ENCODE results near the gene EVPL.

Gene EVPL

GRCh38 chr17:76027159-76027839 is at the start of gene EVPL:
Gene EVPL, minus strand, starts transcription at chr17:76027306. Its CDS starts 108 bp downstream, at chr17:76027198.
- peak within 1 kb of the TSS; percentile 85 for H3K27ac ChIP-seq
- no peak for TF ChIP-seq CTCF (conservative IDR thresholded peaks at IDR 0.05; ENCODE audit: low read depth)
- ChIA-PET CTCF (interaction anchor here (0.5 to 1.1 kb wide), 2 partner anchors 22 to 246 kb away, joined by 5 to 7 read pairs; no protein-coding TSS in a partner anchor), POLR2A (ENCODE audit: low non-redundant PET) (interaction anchor here (0.6 kb wide), 1 partner anchor 188 kb away, joined by 3 read pairs; no protein-coding TSS in a partner anchor)
- peak; percentile 75 for DNase-seq (ENCODE audit: low spot score)

DNA sequence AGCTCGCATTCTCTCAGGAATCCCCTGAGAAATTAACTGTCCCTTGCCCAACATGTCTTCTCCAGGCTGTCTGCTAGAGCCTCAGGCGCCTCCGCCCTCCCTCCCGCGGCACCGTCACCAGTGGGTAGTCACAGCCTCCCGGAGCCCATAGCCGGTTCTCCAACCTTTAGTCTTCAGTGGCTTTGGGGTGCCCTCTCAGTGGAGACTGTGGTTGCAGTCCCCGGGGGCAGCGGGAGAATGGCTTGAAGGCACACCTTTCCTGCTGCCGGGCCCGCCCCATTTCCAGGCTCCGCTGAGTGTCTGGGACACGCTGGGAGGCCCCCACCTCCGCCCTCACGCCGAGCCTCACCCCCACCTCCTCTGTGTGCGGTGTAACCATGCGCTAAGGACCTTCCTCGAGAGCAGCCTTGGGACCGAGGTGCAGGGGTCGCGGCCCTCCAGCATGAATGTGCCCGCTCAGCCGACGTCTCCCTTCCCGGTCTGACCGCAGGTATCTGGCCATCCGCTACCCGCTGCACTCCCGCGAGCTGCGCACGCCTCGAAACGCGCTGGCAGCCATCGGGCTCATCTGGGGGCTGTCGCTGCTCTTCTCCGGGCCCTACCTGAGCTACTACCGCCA is 49.1 kb upstream of the EVPL start:
- no peak for DNase-seq (ENCODE audit: low spot score)
- CTCF ChIA-PET = interaction anchor here (0.7 kb wide), 1 partner anchor 213 kb away, joined by 3 read pairs; no protein-coding TSS in a partner anchor

DNA sequence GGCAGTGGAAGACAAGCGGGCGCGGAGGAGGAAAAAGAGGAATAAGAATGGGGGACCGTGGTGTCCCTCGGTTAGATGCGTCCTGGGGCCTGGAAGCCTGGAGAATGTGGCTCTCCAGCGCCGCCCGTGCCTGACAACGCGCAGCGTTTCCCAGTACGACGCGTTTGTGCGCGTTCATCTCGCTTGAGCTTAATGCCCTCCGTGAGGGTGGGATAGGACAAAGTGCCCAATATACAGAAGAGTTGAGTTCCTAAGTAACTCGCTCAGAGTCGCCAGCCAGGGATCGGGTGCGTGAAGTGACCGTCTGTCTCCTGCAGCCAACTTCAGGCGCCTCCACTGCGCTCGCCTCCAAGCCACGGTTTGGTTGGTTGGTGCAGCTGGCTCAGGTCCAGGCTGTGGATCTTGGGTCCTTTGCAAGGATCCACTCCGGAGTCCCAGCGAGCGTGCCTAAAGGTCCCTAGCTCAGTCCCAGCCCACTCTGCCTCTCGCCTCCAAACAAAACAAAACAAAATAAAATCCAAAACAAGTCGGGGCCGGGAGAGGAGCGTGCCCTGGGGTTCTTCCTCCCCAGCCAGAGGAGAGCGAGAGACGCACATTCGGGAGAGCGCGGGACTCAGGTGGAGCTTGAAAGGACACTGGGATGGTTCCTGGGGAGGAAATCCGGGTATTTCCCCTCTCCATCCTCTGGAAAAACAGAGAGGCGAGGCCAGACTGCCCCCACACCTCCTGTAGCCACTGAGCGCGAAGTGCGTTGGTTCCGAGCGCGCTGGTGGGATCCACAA is 48.4 kb upstream of the EVPL start:
- CTCF ChIA-PET = interaction anchor here (0.7 kb wide), 1 partner anchor 214 kb away, joined by 3 read pairs; no protein-coding TSS in a partner anchor
- POLR2A ChIA-PET (ENCODE audit: low non-redundant PET) = no interaction called here
- H3K27ac ChIP-seq = no peak overlapping the region
- TF ChIP-seq CTCF (conservative IDR thresholded peaks at IDR 0.05; ENCODE audit: low read depth) = no peak; the same call in 1 of the 2 replicates
- no peak for DNase-seq (ENCODE audit: low spot score)

More for the DNA sequence above, 49.1 kb upstream of the EVPL start:
- H3K27ac ChIP-seq = no peak overlapping the region
- TF ChIP-seq CTCF (conservative IDR thresholded peaks at IDR 0.05; ENCODE audit: low read depth) = no peak
- POLR2A ChIA-PET (ENCODE audit: low non-redundant PET) = no interaction called here

DNA sequence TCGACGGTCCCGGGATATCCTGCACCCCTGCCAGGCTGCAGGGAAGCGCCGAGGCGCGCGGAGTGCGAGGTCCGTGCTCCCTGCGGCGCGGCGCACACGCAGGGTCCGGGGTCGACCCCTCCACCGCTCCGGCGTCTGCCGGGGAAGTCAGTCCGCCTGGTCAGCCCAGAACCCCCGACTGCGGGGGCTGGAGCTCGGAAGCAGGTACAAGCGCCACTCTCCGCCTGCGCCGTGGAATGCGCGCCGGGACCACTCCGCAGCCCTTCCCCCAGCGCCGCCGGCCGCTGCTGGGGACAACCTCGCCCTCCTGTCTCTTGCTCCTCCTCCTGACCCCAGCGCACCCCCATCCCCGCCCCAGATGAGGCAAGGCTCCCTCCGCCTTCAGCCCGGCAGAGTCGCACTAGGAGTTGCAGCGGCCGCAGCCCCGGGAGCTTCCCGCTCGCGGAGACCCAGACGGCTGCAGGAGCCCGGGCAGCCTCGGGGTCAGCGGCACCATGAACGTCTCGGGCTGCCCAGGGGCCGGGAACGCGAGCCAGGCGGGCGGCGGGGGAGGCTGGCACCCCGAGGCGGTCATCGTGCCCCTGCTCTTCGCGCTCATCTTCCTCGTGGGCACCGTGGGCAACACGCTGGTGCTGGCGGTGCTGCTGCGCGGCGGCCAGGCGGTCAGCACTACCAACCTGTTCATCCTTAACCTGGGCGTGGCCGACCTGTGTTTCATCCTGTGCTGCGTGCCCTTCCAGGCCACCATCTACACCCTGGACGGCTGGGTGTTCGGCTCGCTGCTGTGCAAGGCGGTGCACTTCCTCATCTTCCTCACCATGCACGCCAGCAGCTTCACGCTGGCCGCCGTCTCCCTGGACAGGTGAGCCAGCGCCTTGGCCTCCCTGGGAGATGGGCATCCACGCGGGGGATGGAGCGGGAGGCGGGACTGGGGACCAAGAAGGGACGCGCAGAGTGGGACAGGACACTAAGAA is 47.6 kb upstream of the EVPL start, which contains the start of gene GALR2:
Gene GALR2, plus strand, starts transcription at position 392 of the 974 bp plus-strand sequence. Its CDS starts 103 bp downstream, at position 495.
- POLR2A ChIA-PET (ENCODE audit: low non-redundant PET) = interaction anchor here (0.5 kb wide), 1 partner anchor 123 kb away, joined by 4 read pairs; no protein-coding TSS in a partner anchor
- no peak for DNase-seq (ENCODE audit: low spot score)
- no peak for TF ChIP-seq CTCF (conservative IDR thresholded peaks at IDR 0.05; ENCODE audit: low read depth)
- CTCF ChIA-PET = interaction anchor here (0.6 kb wide), 1 partner anchor 301 kb away, joined by 3 read pairs; no protein-coding TSS in a partner anchor
- H3K27ac ChIP-seq = no peak within 1 kb of the TSS

GRCh38 chr17:76072148-76072858 is 45.2 kb upstream of the EVPL start, which contains the start of gene SRP68:
Gene SRP68, minus strand, starts transcription at chr17:76072517. Its CDS starts 26 bp downstream, at chr17:76072491.
- ChIA-PET CTCF (interaction anchor here (1.2 kb wide), 1 partner anchor 207 kb away, joined by 5 read pairs; no protein-coding TSS in a partner anchor), POLR2A (ENCODE audit: low non-redundant PET) (interaction anchor here (0.5 to 0.7 kb wide), 2 partner anchors 9 to 587 kb away, joined by 3 to 4 read pairs; no protein-coding TSS in a partner anchor)
- TF ChIP-seq CTCF (conservative IDR thresholded peaks at IDR 0.05; ENCODE audit: low read depth) = no peak
- DNase-seq (ENCODE audit: low spot score) = peak; percentile 93
- H3K27ac ChIP-seq = peak within 1 kb of the TSS; percentile 82
